CD4-positive, alpha-beta T cell treated with Interleukin-2 at 100 ng/mL for 4 hours (primary cell): Measurements from ENCODE around the gene SGSH.
"Not testable (repeated sequence)": the region's sequence is repeated elsewhere in the genome, so short reads cannot be mapped to it uniquely, and the experiment has no call there.

Experiments
- DNase-seq: peaks from one replicate; pipeline ENCODE4 v3.0.0-alpha.2; 2020; ENCODE audit warnings: low spot score

SGSH gene

DNA sequence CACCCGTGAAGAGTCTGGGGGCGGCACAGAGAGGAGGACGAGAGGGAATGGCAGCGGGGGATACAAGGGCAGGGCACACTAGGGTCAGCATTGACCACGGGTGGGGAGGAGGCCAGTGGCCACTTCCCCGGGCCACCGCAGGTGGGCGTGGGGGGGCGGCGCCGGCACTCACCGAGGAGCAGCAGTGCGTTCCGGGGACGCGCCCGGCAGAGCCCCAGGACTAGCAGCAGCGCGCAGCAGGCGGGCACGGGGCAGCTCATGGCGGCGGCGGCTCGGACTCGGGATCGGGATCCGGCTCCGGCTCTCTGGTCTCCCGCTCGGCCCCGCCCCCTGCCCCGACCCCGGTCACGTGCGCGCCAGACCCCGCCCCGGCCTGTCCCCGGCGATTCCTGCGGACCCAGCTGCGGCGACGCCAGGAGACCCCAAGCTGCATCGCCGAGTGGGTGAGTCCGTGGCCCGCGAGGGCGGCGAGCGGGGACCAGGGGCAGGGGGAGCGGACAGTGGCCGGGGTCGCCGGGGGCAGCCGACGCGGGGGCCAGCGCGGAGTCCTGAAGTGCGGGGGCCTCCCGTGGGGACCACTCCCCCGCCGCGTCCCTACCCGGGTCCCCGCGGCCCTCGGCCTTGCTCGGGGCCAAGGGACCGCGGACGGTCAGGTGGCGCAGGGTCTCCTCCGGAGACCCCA, at the start of gene SGSH, which contains the start of gene SLC26A11:
Gene SGSH (minus strand): TSS at position 280 of the 682 bp plus-strand sequence. CDS start 20 bp downstream, at position 260.
Gene SLC26A11 (plus strand): TSS at position 374 of the 682 bp plus-strand sequence. CDS start 1,134 bp downstream, outside the sequence.
- DNase-seq, result peak; percentile 54

- no peak for DNase-seq
These were observed 49.3 kb upstream of the SGSH start for GRCh38 chr17:80269405-80269807.

GRCh38 chr17:80268427-80268826, 48.3 kb upstream of the SGSH start:
- DNase-seq, result no peak

GRCh38 chr17:80267391-80267790, 47.3 kb upstream of the SGSH start:
- no peak for DNase-seq

- DNase-seq, result peak; percentile 76
These were observed 45.3 kb upstream of the SGSH start for GRCh38 chr17:80265205-80266068.

DNA sequence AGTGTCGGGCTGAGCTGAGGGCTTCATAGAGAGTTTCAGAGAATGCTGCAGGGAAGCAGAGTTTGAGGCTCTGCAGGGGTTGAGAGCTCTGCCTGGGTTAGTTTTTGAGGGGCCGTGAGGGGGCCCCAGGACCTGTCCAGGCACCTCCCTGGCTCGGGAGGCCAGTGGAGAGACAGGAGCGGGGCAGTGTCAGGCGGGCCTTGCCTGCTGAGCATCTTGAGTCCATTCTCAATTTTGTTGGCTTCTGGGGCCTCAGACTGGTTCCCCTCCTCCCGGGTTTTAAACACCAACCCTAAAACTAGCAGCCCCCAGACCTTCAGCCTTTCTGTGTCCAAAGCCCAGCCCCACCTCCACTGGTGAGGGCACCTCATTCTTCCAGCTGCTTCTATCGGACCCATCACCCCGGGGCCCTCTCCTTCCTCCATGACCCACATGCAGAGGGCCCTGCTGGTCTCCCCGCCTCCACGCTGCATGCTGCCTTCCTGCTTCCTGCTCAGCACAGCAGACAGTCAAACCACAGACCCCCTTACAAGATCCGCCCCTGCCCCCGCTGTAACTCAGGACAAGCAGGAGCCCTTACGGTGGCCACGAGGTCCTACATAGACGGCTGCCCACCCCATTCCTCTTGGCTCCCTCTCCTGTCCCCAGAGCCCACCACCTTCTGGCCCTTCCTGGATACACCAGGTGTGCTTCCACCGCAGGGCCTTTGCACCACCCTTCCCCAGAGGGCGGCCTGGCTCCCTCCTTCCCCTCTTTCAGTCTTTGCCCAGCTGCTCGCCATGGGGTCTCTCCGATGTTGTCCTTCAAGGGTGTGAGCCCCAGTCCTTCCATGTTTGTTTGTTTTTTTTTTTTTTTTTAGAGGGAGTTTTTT, 44.3 kb upstream of the SGSH start:
- peak; percentile 59 for DNase-seq

DNA sequence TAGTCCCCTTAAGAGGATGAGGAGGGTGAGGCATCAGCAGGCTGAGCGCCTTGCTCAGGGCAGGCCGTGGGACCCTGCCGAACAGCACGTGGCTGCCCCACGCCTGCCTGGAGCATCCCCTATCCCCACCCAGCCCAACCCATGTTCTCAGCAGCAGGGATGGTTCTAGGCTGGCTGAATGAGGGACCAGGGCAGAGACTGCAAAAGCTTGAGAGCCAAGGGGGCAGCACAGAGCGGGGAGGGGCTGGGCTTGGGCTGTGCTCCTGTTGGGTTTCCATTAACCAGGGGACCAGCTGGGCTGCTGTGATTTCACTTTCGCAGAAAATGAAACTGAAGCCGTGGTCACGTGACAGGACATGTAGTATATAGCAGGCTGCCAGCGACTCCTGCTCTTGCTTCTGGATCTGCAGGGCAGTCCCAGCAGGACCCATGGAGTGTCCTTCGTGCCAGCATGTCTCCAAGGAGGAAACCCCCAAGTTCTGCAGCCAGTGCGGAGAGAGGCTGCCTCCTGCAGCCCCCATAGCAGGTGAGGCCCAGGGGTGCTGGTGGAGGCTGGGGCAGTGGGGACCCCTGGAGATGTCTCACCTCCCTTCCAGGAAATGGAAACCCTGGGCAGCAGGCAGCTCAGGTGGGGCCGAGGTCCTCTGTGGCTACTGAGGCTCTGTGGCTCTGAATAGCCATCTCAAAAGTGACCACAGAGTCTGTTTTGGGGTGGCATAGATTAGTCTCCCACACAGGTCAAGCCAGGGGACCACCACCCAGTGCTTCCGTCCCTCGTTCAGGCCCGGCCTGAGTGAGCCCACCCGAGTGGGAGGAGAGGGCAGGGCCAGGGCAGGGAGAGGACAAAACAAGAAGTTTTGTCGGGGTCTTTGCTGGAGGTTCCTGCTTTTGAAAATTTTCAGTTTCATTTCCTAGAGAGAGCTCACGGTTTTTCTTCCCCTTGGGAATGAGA, 43.4 kb upstream of the SGSH start:
- peak; percentile 92 for DNase-seq

DNA sequence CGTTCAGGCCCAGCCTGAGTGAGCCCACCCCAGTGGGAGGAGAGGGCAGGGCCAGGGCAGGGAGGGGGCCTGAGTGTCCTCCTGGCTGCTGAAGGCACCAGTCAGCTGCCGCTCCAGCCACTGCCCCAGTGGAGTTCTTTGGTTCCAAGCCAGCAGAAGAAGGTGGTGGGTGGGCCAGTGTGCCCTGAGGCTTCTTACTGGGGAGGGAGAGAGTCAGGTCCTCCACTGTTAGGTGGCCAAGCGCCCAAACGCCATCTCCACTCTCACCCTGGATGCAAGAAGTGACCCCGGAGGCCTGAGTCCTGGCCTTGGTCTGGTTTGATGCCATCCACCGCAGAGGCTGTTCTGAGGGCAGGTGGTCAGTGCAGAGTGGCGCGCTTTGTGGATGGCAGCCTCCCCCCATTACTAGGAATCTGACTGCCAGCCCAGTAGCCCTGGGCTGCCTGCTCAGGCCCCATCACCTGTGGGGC, 42.7 kb upstream of the SGSH start:
- DNase-seq, result no peak

DNA sequence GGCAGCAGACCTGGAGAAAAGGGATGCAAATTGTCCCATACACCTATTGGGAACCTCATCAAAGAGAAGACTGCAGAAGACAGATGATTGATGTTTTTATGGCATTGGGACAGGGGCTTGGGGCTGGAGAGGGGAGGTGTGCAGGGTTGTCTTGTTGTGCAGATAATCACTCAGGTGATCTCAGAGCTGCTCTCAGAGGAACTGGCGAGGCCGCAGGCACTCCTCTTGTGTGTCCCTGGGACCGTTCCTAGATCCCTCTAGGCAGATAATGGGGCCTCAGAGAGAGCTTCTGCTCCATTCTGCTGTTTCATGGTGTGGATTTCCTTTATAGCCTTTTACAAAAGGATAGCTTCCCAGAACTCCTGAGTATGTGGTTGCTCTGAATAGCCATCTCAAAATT, 42.2 kb upstream of the SGSH start:
- no peak for DNase-seq

DNA sequence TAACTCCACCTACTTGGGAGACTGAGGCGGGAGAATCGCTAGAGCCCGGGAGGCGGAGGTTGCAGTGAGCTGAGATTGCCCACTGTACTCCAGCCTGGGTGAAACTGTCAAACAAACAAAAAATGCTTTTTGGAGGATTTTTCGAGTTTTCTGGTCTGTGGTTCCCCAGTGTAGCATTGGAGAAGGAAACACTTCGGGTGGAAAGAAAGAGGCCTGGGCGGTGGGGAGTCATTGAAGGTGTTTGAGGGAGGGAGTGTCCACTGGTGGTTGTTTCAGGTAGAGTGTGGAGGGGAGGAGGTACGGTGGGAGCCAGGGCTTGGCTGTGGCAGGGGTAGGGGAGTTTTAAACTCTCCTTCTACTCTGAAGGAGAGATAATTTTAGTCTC, 41.8 kb upstream of the SGSH start:
- DNase-seq, result no peak

GRCh38 chr17:80261159-80261894, 41.2 kb upstream of the SGSH start:
- DNase-seq, result peak; percentile 80

DNA sequence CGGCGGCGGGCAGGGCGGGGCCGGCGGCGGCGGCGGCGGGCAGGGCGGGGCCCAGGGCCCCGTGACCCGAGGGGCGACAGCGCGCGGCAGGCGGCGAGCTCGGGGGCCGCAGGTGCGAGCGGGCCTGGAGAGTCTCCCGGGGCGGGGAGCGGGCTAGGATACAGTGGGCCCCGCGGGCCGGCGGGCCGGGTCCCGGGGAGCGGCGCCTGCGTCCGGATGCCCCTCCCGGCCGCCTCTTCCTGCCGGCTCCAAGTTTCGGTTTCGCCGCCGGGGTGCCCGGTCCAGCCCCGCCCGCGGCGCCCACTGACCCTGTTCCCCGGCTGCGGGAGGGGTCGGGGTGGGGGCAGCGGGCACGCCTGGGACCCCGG, 40.6 kb upstream of the SGSH start, which contains the start of gene RNF213:
Gene RNF213 (plus strand): TSS at position 62 of the 368 bp plus-strand sequence. CDS start 2,830 bp downstream, outside the sequence.
- peak; percentile 45 for DNase-seq

GRCh38 chr17:80260069-80260535, 40.0 kb upstream of the SGSH start:
- DNase-seq, result peak; percentile 78

DNA sequence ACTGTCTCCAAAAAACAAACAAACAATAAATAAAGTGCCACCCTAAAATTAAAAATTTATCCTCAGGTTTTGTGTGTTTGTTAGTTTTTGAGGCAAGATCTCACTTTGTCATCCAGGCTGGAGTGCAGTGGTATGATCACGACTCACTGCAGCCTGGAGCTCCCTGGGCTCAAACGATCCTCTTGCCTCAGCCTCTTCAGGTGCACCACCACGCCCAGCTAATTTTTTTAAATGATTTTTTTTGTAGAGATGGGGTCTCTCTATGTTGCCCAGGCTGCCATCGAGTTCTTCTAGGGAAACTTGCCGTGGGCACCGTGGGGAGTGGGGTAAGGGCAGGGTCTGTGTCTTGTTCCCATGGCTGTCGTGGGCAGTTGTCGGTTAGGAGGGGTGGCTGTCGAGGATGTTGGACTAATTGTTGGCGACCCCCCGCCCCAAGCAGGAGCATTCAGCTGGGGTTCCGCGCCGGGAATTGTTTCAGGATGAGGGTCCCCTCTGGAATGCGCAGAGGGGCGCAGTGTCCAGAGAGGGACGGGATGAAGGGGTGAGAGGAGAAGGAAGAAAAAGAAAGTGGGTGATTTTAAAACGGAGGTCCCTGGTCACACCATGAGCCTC, 39.4 kb upstream of the SGSH start:
- peak; percentile 40 for DNase-seq

GRCh38 chr17:80258296-80258695, 38.2 kb upstream of the SGSH start:
- DNase-seq, result not testable (repeated sequence)

GRCh38 chr17:80257716-80258213, 37.6 kb upstream of the SGSH start:
- DNase-seq, result no peak

GRCh38 chr17:80256034-80256350, 35.9 kb upstream of the SGSH start:
- no peak for DNase-seq

DNA sequence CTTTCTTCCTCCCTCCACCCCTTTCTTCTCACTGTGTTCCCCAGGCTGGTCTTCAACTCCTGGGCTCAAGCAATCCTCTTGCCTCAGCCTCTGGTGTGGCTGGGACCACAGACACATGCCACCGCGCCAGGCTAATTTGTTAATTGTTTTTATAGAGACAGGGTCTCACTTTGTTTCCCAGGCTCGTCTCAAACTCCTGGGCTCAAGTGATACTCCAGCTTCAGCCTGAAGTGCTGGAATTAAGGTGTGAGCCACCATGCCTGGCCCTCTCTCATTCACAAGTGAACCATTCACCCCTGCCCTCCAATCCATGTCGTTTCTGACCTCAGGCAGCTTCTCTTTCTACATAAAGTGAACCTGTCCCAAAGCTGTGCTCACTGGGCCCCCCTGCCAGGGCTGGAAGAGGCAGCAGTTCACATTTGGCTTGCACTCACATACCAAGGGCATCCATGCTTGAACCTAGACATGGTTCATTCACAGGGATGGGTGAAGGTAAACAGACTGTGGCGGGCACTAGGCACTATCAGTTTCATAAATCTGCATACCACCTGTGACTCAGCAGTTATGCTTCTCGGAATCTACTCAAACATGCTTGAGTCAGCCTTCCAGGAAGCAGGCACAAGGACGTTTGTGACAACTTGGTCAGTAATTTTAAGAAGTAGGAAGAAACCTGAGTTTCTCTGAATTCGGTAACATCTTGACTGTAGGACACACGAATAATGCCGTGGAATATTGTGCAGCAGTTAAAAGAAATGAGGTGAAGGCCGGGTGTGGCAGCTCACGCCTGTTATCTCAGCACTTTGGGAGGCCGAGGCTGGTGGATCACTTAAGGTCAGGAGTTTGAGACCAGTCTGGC, 34.5 kb upstream of the SGSH start:
- DNase-seq, result peak; percentile 94
